OCI-LY1 (cell line): ENCODE data around the gene LYPD6.

ENCODE experiments used
- H2AFZ ChIP-seq: fragments of 200-600 bp; sonication (generic), shearing (Covaris generic); 2 replicates; pipeline ENCODE4 v1.6.0; 2014; ENCODE audit warnings: antibody characterized with exemption, mild to moderate bottlenecking, low read length
- H3F3A ChIP-seq: fragments of 200-600 bp; sonication (generic), shearing (Covaris generic); 2 replicates; pipeline ENCODE4 v1.6.0; 2014; ENCODE audit warnings: mild to moderate bottlenecking, antibody characterized with exemption, low read length, moderate library complexity; ENCODE audit not compliant: insufficient read depth
- H3K27ac ChIP-seq: fragments of 200-600 bp; sonication (generic); 2 replicates; pipeline ENCODE4 v1.5.1; 2014; ENCODE audit warnings: low read length, mixed run types, mild to moderate bottlenecking, low read depth; ENCODE audit not compliant: poor library complexity, severe bottlenecking
- H3K27me3 ChIP-seq: fragments of 200-600 bp; sonication (generic); 2 replicates; pipeline ENCODE4 v1.6.0; 2014; ENCODE audit warnings: antibody characterized with exemption, mild to moderate bottlenecking, low read length, moderate library complexity; ENCODE audit not compliant: insufficient read depth
- H3K36me3 ChIP-seq: fragments of 200-600 bp; sonication (generic); 2 replicates; pipeline ENCODE4 v1.6.1; 2014; ENCODE audit warnings: mild to moderate bottlenecking, antibody characterized with exemption, low read length, moderate library complexity, mixed read lengths; ENCODE audit not compliant: insufficient read depth
- H3K4me1 ChIP-seq: fragments of 200-600 bp; sonication (generic); 2 replicates; pipeline ENCODE4 v1.5.1; 2014; ENCODE audit warnings: mild to moderate bottlenecking, low read length, moderate library complexity; ENCODE audit not compliant: insufficient read depth, severe bottlenecking
- H3K4me2 ChIP-seq: fragments of 200-600 bp; sonication (generic), shearing (Covaris generic); 2 replicates; pipeline ENCODE4 v1.6.1; 2014; ENCODE audit warnings: low read length
- H3K4me3 ChIP-seq: fragments of 200-600 bp; sonication (generic); 2 replicates; pipeline ENCODE4 v1.5.1; 2014; ENCODE audit warnings: low read length, low read depth, mild to moderate bottlenecking, mixed read lengths; ENCODE audit not compliant: poor library complexity, severe bottlenecking
- H3K79me2 ChIP-seq: fragments of 200-600 bp; shearing (Covaris generic); 2 replicates; pipeline ENCODE4 v1.6.1; 2016; ENCODE audit warnings: mixed run types, low read length, mixed read lengths; ENCODE audit not compliant: insufficient read depth
- H3K9ac ChIP-seq: fragments of 200-600 bp; sonication (generic), shearing (Covaris generic); 2 replicates; pipeline ENCODE4 v1.6.1; 2014; ENCODE audit warnings: mild to moderate bottlenecking, low read length, mixed read lengths
- H3K9me2 ChIP-seq: fragments of 200-600 bp; sonication (generic), shearing (Covaris generic); 2 replicates; pipeline ENCODE4 v1.6.1; 2014; ENCODE audit warnings: low read depth, mild to moderate bottlenecking, low read length, mixed read lengths
- H3K9me3 ChIP-seq: fragments of 200-600 bp; shearing (Covaris generic); 2 replicates; pipeline ENCODE4 v1.6.1; 2014; ENCODE audit warnings: low read length, mixed read lengths
- H4K20me1 ChIP-seq: fragments of 200-600 bp; sonication (generic), shearing (Covaris generic); 2 replicates; pipeline ENCODE4 v1.6.0; 2016; ENCODE audit warnings: mild to moderate bottlenecking, low read length; ENCODE audit not compliant: insufficient read depth
- EZH2 ChIP-seq: fragments of 200-600 bp; sonication (generic), shearing (Covaris generic); IDR thresholded peaks from 2 replicates; pipeline ENCODE4 v1.8.0; 2017; ENCODE audit warnings: borderline replicate concordance, mixed run types, mild to moderate bottlenecking, antibody characterized with exemption, low read length, moderate library complexity, mixed read lengths
- TF ChIP-seq, protein P1 (sequence below): fragments of 200-600 bp; sonication (generic), shearing (Covaris generic); IDR thresholded peaks from 2 replicates; pipeline ENCODE4 v1.5.1; 2017; ENCODE audit warnings: mild to moderate bottlenecking, antibody characterized with exemption, low read length, moderate library complexity, mixed read lengths

LYPD6 gene

GRCh38 chr2:149363958-149364357 lies 33.6 kb downstream of the LYPD6 start:
- H3K9me2 ChIP-seq: no peaks in the 10 kb centered on the region
- H3K36me3 ChIP-seq: no peaks in the 10 kb centered on the region
- H3F3A ChIP-seq: no peaks in the 10 kb centered on the region
- H3K9me3 ChIP-seq: no peaks in the 10 kb centered on the region
- H3K79me2 ChIP-seq: no peaks in the 10 kb centered on the region
- H3K27me3 ChIP-seq: no peaks in the 10 kb centered on the region
- no peaks in the 10 kb centered on the region for H3K4me1 ChIP-seq
- TF ChIP-seq EZH2: no peak
- TF ChIP-seq, protein P1, sequence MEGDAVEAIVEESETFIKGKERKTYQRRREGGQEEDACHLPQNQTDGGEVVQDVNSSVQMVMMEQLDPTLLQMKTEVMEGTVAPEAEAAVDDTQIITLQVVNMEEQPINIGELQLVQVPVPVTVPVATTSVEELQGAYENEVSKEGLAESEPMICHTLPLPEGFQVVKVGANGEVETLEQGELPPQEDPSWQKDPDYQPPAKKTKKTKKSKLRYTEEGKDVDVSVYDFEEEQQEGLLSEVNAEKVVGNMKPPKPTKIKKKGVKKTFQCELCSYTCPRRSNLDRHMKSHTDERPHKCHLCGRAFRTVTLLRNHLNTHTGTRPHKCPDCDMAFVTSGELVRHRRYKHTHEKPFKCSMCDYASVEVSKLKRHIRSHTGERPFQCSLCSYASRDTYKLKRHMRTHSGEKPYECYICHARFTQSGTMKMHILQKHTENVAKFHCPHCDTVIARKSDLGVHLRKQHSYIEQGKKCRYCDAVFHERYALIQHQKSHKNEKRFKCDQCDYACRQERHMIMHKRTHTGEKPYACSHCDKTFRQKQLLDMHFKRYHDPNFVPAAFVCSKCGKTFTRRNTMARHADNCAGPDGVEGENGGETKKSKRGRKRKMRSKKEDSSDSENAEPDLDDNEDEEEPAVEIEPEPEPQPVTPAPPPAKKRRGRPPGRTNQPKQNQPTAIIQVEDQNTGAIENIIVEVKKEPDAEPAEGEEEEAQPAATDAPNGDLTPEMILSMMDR: no peak
- no peak overlapping the region for H3K9ac ChIP-seq
- H3K4me3 ChIP-seq: no peak overlapping the region
- H3K4me2 ChIP-seq: no peak overlapping the region
- H3K27ac ChIP-seq: no peak overlapping the region
- no peaks in the 10 kb centered on the region for H4K20me1 ChIP-seq
- no peak overlapping the region for H2AFZ ChIP-seq

DNA sequence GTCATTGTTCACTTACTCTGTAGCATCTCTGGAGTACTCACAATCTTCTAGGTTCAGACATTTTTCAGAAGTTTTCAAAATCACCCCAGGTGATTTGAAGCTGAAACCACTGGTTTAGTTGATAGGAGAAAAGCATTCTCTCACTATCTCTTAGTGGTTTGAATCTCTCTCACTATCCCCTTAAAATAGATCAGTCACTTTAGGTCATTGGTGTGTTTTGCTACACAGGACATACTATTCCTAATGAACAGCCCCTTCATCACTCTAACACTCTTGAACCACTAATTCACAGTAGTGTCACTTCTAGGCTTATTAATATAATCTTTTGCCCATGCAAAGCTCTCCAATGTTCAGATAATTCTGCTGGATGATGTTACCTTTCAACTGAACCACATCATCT lies 34.5 kb downstream of the LYPD6 start:
- no peaks in the 10 kb centered on the region for H3K36me3 ChIP-seq
- no peaks in the 10 kb centered on the region for H3F3A ChIP-seq
- H3K9ac ChIP-seq: no peak overlapping the region
- H3K4me3 ChIP-seq: no peak overlapping the region
- TF ChIP-seq, protein P1: no peak
- no peak for TF ChIP-seq EZH2
- no peaks in the 10 kb centered on the region for H4K20me1 ChIP-seq
- H2AFZ ChIP-seq: no peak overlapping the region
- no peaks in the 10 kb centered on the region for H3K4me1 ChIP-seq
- no peaks in the 10 kb centered on the region for H3K9me2 ChIP-seq
- H3K4me2 ChIP-seq: no peak overlapping the region
- no peak overlapping the region for H3K27ac ChIP-seq
- no peaks in the 10 kb centered on the region for H3K9me3 ChIP-seq
- no peaks in the 10 kb centered on the region; the same call in 1 of the 2 replicates for H3K27me3 ChIP-seq
- no peaks in the 10 kb centered on the region for H3K79me2 ChIP-seq

- no peak overlapping the region for H2AFZ ChIP-seq
- no peaks in the 10 kb centered on the region; the same call in 1 of the 2 replicates for H3K27me3 ChIP-seq
- no peaks in the 10 kb centered on the region for H3K36me3 ChIP-seq
- no peak overlapping the region for H3K4me3 ChIP-seq
- no peak overlapping the region for H3K4me2 ChIP-seq
- TF ChIP-seq, protein P1: no peak
- TF ChIP-seq EZH2: no peak
- no peaks in the 10 kb centered on the region for H3K9me3 ChIP-seq
- no peaks in the 10 kb centered on the region for H4K20me1 ChIP-seq
- no peaks in the 10 kb centered on the region for H3F3A ChIP-seq
- H3K27ac ChIP-seq: no peak overlapping the region
- no peaks in the 10 kb centered on the region for H3K79me2 ChIP-seq
- no peaks in the 10 kb centered on the region for H3K4me1 ChIP-seq
- no peaks in the 10 kb centered on the region for H3K9me2 ChIP-seq
- no peak overlapping the region for H3K9ac ChIP-seq
Observed at GRCh38 chr2:149365931-149366583, 35.7 kb downstream of the LYPD6 start.
